Measurements from ENCODE around the gene TMEM161A. TPM values are rescaled to one million over a fixed set of nuclear protein-coding genes. Genes with fewer than 3 reads are reported as not detected.
A peak's percentile ranks its signal among the peaks of the same experiment; 100 is the strongest.

Gene TMEM161A
- total RNA-seq (10 to 100 TPM; 14.8 to 28.0 (median 18.3) TPM), polyA plus RNA-seq (10 to 100 TPM in 1 of 3 donors, 1 to 10 TPM in 2; 3.0 to 22.6 (median 4.4) TPM)

GRCh38 chr19:19138109-19138981, at the start of gene TMEM161A:
Gene TMEM161A, minus strand, starts transcription at chr19:19138478. Its CDS starts 50 bp downstream, at chr19:19138428.
- intact Hi-C loops (cut with DNase I) = loop anchor here (2.0 to 5.0 kb wide), 3 partner anchors 54 to 84 kb away; partner anchors contain the start of genes BORCS8, RFXANK and SLC25A42
- no peaks in the 10 kb centered on the region for H3K9me3 ChIP-seq
- H3K27ac ChIP-seq = peak within 1 kb of the TSS; percentile 56 to 81 (median 75)
- no peak for TF ChIP-seq CTCF (IDR thresholded peaks at IDR 0.05)
- peak; percentile 38 to 52 for TF ChIP-seq POLR2A (IDR thresholded peaks at IDR 0.05)
- peak; percentile 49 to 88 (median 85) for TF ChIP-seq POLR2AphosphoS5 (IDR thresholded peaks at IDR 0.05)
- H3K4me3 ChIP-seq = peak within 1 kb of the TSS; percentile 66 to 87 (median 77)
- H3K27me3 ChIP-seq = no peaks in the 10 kb centered on the region
- peak; percentile 99 for DNase-seq
- H3K36me3 ChIP-seq = no peaks in the 10 kb centered on the region
- WGBS, 2 donors = 3% methylated on average over 42 of the region's 42 CpGs
- H3K4me1 ChIP-seq = peaks cover 0 to 22% (median 13%) of the 10 kb centered on the region in 4 donors

- peaks cover 2 to 41% (median 7%) of the 10 kb centered on the region in 4 donors for H3K36me3 ChIP-seq
- 95 to 96% methylated on average over 14 of the region's 14 CpGs for WGBS, 2 donors
- no peak overlapping the region for H3K27ac ChIP-seq
- intact Hi-C loops (cut with DNase I) = loop anchor here (5.0 kb wide), 1 partner anchor 549 kb away; the partner anchor contains the start of gene KLHL26
- no peaks in the 10 kb centered on the region for H3K27me3 ChIP-seq
- H3K9me3 ChIP-seq = no peaks in the 10 kb centered on the region
- no peak for DNase-seq
- peaks cover 0 to 32% (median 27%) of the 10 kb centered on the region in 4 donors for H3K4me1 ChIP-seq
- TF ChIP-seq CTCF (IDR thresholded peaks at IDR 0.05) = no peak
- TF ChIP-seq EP300 (IDR thresholded peaks at IDR 0.05) = no peak
- TF ChIP-seq POLR2AphosphoS5 (IDR thresholded peaks at IDR 0.05) = no peak
- no peak for TF ChIP-seq POLR2A (IDR thresholded peaks at IDR 0.05)
- H3K4me3 ChIP-seq = no peak overlapping the region
Observed at GRCh38 chr19:19186742-19187141, 48.5 kb upstream of the TMEM161A start.

- H3K9me3 ChIP-seq = no peaks in the 10 kb centered on the region
- intact Hi-C loops (cut with DNase I) = loop anchor here (5.0 kb wide), 1 partner anchor 549 kb away; the partner anchor contains the start of gene KLHL26
- no peak overlapping the region for H3K4me3 ChIP-seq
- no peaks in the 10 kb centered on the region for H3K27me3 ChIP-seq
- no peak for TF ChIP-seq POLR2A (IDR thresholded peaks at IDR 0.05)
- TF ChIP-seq CTCF (IDR thresholded peaks at IDR 0.05) = peak in 1 of 4 experiments; percentile 29
- no peak overlapping the region for H3K27ac ChIP-seq
- H3K4me1 ChIP-seq = peaks cover 0 to 28% (median 23%) of the 10 kb centered on the region in 4 donors
- WGBS, 2 donors = 65 to 77% methylated on average over 9 of the region's 9 CpGs
- no peak for DNase-seq
- peaks cover 6 to 48% (median 9%) of the 10 kb centered on the region in 4 donors for H3K36me3 ChIP-seq
Observed at GRCh38 chr19:19185853-19186740, 47.8 kb upstream of the TMEM161A start.

- 94 to 95% methylated on average over 9 of the region's 9 CpGs for WGBS, 2 donors
- peaks cover 6 to 78% (median 15%) of the 10 kb centered on the region in 4 donors for H3K36me3 ChIP-seq
- intact Hi-C loops (cut with DNase I) = no loop called here
- DNase-seq = no peak
- H3K4me3 ChIP-seq = no peak overlapping the region
- H3K4me1 ChIP-seq = no peaks in the 10 kb centered on the region
- H3K27me3 ChIP-seq = no peaks in the 10 kb centered on the region
- no peaks in the 10 kb centered on the region for H3K9me3 ChIP-seq
- H3K27ac ChIP-seq = no peak overlapping the region
- TF ChIP-seq POLR2A (IDR thresholded peaks at IDR 0.05) = no peak
Observed at GRCh38 chr19:19181488-19181998, 43.3 kb upstream of the TMEM161A start.

Data from sigmoid colon (tissue), 7 donors.